ENCODE results near the gene COL20A1.

GRCh38 chr20:63312273-63312672 lies 19.3 kb downstream of the COL20A1 start:
- TF ChIP-seq, protein P1, sequence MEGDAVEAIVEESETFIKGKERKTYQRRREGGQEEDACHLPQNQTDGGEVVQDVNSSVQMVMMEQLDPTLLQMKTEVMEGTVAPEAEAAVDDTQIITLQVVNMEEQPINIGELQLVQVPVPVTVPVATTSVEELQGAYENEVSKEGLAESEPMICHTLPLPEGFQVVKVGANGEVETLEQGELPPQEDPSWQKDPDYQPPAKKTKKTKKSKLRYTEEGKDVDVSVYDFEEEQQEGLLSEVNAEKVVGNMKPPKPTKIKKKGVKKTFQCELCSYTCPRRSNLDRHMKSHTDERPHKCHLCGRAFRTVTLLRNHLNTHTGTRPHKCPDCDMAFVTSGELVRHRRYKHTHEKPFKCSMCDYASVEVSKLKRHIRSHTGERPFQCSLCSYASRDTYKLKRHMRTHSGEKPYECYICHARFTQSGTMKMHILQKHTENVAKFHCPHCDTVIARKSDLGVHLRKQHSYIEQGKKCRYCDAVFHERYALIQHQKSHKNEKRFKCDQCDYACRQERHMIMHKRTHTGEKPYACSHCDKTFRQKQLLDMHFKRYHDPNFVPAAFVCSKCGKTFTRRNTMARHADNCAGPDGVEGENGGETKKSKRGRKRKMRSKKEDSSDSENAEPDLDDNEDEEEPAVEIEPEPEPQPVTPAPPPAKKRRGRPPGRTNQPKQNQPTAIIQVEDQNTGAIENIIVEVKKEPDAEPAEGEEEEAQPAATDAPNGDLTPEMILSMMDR (tag by site-specific recombination; IDR thresholded peaks at IDR 0.05), result no peak
- TF ChIP-seq ZFP41 (tag by site-specific recombination; IDR thresholded peaks at IDR 0.05; ENCODE audit: borderline replicate concordance) (no peak), MEIS1 (CRISPR knock-in tag; IDR thresholded peaks at IDR 0.05; ENCODE audit: borderline replicate concordance) (no peak)
- TF ChIP-seq, protein P2, sequence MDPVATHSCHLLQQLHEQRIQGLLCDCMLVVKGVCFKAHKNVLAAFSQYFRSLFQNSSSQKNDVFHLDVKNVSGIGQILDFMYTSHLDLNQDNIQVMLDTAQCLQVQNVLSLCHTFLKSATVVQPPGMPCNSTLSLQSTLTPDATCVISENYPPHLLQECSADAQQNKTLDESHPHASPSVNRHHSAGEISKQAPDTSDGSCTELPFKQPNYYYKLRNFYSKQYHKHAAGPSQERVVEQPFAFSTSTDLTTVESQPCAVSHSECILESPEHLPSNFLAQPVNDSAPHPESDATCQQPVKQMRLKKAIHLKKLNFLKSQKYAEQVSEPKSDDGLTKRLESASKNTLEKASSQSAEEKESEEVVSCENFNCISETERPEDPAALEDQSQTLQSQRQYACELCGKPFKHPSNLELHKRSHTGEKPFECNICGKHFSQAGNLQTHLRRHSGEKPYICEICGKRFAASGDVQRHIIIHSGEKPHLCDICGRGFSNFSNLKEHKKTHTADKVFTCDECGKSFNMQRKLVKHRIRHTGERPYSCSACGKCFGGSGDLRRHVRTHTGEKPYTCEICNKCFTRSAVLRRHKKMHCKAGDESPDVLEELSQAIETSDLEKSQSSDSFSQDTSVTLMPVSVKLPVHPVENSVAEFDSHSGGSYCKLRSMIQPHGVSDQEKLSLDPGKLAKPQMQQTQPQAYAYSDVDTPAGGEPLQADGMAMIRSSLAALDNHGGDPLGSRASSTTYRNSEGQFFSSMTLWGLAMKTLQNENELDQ (tag by site-specific recombination; IDR thresholded peaks at IDR 0.05; ENCODE audit: low read depth), result no peak

All from HEK293 (cell line).